SU-DHL-6 (cell line): ENCODE results near the gene STARD9.

ENCODE experiments used
- H2AFZ ChIP-seq: fragments of 200-600 bp; sonication (generic); 2 replicates; pipeline ENCODE4 v1.6.1; 2014; ENCODE audit warnings: low read depth, mild to moderate bottlenecking, moderate library complexity, mixed read lengths, antibody characterized with exemption, low read length; ENCODE audit not compliant: severe bottlenecking
- H3F3A ChIP-seq: fragments of 200-600 bp; shearing (Covaris generic); 2 replicates; pipeline ENCODE4 v1.6.0; 2016; ENCODE audit warnings: antibody characterized with exemption, mild to moderate bottlenecking; ENCODE audit not compliant: insufficient read depth
- H3K27ac ChIP-seq: fragments of 200-600 bp; sonication (generic); 2 replicates; pipeline ENCODE4 v1.5.1; 2016; ENCODE audit warnings: low read depth, mild to moderate bottlenecking, low read length, moderate library complexity, mixed read lengths
- H3K27me3 ChIP-seq: fragments of 200-600 bp; sonication (generic), shearing (Covaris generic); 2 replicates; pipeline ENCODE4 v1.6.0; 2014; ENCODE audit warnings: mild to moderate bottlenecking, low read length
- H3K36me3 ChIP-seq: fragments of 200-600 bp; sonication (generic); 2 replicates; pipeline ENCODE4 v1.6.1; 2014; ENCODE audit warnings: mild to moderate bottlenecking, low read length, mixed read lengths
- H3K4me2 ChIP-seq: fragments of 300-600, 200-600 bp; shearing (Covaris generic), sonication (generic); 2 replicates; pipeline ENCODE4 v1.6.0; 2014; ENCODE audit warnings: low read length, low read depth, mild to moderate bottlenecking; ENCODE audit not compliant: poor library complexity, severe bottlenecking
- H3K4me3 ChIP-seq: fragments of 200-600 bp; sonication (generic); 2 replicates; pipeline ENCODE4 v1.5.1; 2014; ENCODE audit warnings: antibody characterized with exemption, low read length, mild to moderate bottlenecking, mixed read lengths; ENCODE audit not compliant: insufficient read depth, poor library complexity, severe bottlenecking
- H3K79me2 ChIP-seq: fragments of 200-600 bp; sonication (generic); 2 replicates; pipeline ENCODE4 v1.6.1; 2014; ENCODE audit warnings: mild to moderate bottlenecking, low read length, moderate library complexity; ENCODE audit not compliant: insufficient read depth
- H3K9ac ChIP-seq: fragments of 200-600 bp; sonication (generic); 2 replicates; pipeline ENCODE4 v1.7.0; 2014; ENCODE audit warnings: mild to moderate bottlenecking, low read length
- H3K9me2 ChIP-seq: fragments of 200-600 bp; sonication (generic); replicated peaks from 2 replicates; pipeline ENCODE4 v1.6.1; 2014; ENCODE audit warnings: low read length; ENCODE audit not compliant: insufficient read depth
- H3K9me3 ChIP-seq: fragments of 200-600 bp; sonication (generic); 2 replicates; pipeline ENCODE4 v1.6.1; 2014; ENCODE audit warnings: low read length, mixed read lengths; ENCODE audit not compliant: insufficient read depth
- H4K20me1 ChIP-seq: fragments of 200-600 bp; sonication (generic); 2 replicates; pipeline ENCODE4 v1.6.1; 2014; ENCODE audit warnings: low read depth, mild to moderate bottlenecking, antibody characterized with exemption, low read length, moderate library complexity, mixed read lengths
- EZH2phosphoT487 ChIP-seq: fragments of 200-600 bp; sonication (generic), shearing (Covaris generic); conservative IDR thresholded peaks from 2 replicates; pipeline ENCODE4 v1.6.1; 2018; ENCODE audit warnings: mild to moderate bottlenecking, antibody characterized with exemption, low read length, moderate library complexity, mixed read lengths
- TF ChIP-seq, protein P1 (sequence below): fragments of 200-600 bp; sonication (generic); IDR thresholded peaks from one replicate; pipeline ENCODE4 v1.5.1; 2017; ENCODE audit warnings: antibody characterized with exemption, mild to moderate bottlenecking, low read length, moderate library complexity; ENCODE audit not compliant: insufficient read depth, poor library complexity, severe bottlenecking

Gene STARD9

DNA sequence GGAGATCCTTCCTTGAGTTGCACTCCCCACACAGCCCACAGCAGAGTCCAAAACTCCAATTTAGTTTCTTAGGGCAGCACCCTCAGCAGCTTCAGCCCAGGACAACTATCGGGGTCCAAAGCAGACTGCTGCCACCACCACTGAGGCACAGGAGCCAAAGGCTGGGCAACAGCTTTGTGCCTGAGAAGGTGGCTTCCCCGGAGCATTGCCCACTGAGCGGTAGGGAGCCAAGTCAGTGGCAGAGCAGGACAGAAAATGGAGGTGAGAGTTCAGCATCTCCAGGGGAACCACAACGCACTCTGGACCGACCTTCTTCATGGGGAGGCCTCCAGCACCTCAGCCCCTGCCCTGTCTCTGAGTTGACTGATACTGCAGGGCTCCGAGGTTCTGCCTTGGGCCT, 118.1 kb downstream of the STARD9 start:
- Histone ChIP-seq H2AFZ (no peak overlapping the region), H4K20me1 (no peaks in the 10 kb centered on the region), H3K36me3 (no peaks in the 10 kb centered on the region), H3K27me3 (no peaks in the 10 kb centered on the region), H3K27ac (no peak overlapping the region), H3K9me2 (no peaks in the 10 kb centered on the region), H3K9me3 (no peaks in the 10 kb centered on the region), H3K4me2 (no peak overlapping the region), H3K79me2 (no peaks in the 10 kb centered on the region), H3F3A (no peaks in the 10 kb centered on the region), H3K4me3 (no peak overlapping the region), H3K9ac (no peak overlapping the region)
- no peak for TF ChIP-seq EZH2phosphoT487
- TF ChIP-seq, protein P1, sequence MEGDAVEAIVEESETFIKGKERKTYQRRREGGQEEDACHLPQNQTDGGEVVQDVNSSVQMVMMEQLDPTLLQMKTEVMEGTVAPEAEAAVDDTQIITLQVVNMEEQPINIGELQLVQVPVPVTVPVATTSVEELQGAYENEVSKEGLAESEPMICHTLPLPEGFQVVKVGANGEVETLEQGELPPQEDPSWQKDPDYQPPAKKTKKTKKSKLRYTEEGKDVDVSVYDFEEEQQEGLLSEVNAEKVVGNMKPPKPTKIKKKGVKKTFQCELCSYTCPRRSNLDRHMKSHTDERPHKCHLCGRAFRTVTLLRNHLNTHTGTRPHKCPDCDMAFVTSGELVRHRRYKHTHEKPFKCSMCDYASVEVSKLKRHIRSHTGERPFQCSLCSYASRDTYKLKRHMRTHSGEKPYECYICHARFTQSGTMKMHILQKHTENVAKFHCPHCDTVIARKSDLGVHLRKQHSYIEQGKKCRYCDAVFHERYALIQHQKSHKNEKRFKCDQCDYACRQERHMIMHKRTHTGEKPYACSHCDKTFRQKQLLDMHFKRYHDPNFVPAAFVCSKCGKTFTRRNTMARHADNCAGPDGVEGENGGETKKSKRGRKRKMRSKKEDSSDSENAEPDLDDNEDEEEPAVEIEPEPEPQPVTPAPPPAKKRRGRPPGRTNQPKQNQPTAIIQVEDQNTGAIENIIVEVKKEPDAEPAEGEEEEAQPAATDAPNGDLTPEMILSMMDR = no peak

DNA sequence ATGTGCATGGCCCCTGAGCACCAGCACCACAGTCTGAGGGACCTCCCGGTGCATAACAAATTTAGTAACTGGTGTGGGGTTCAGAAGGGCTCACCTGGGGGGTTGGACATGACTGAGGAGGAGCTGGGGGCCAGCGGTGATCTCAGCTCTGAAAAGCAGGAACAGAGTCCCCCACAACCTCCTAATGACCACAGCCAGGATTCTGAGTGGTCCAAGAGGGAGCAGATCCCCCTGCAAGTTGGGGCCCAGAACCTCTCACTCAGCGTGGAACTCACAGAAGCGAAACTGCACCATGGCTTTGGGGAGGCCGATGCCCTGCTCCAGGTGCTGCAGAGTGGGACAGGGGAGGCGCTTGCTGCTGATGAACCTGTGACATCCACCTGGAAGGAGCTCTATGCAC, 118.5 kb downstream of the STARD9 start:
- no peak overlapping the region for H3K4me2 ChIP-seq
- no peaks in the 10 kb centered on the region for H3K79me2 ChIP-seq
- H3K9me2 ChIP-seq = no peaks in the 10 kb centered on the region
- no peaks in the 10 kb centered on the region for H3K9me3 ChIP-seq
- no peak overlapping the region for H3K4me3 ChIP-seq
- no peak overlapping the region for H3K27ac ChIP-seq
- no peaks in the 10 kb centered on the region for H4K20me1 ChIP-seq
- H3K36me3 ChIP-seq = no peaks in the 10 kb centered on the region
- H3K27me3 ChIP-seq = no peaks in the 10 kb centered on the region
- TF ChIP-seq, protein P1 = no peak
- no peak for TF ChIP-seq EZH2phosphoT487
- no peaks in the 10 kb centered on the region for H3F3A ChIP-seq
- no peak overlapping the region for H2AFZ ChIP-seq
- no peak overlapping the region for H3K9ac ChIP-seq

DNA sequence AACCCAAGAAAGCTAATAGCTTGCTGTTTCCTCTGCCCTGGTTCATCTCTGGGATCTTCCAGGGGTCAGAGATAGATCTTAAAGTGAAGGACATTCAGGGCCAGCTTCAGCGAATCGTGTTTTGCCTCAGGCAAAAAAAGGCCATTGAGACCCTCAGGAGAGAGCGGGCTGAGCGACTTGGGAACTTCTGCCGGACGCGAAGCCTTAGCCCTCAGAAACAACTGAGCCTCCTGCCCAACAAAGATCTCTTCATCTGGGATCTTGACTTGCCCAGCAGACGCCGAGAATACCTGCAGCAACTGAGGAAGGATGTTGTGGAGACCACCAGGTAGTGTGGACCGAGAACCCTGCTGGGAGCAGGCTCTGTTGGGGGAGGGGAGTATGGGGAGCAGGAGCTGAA, 119.0 kb downstream of the STARD9 start:
- no peaks in the 10 kb centered on the region for H3K9me2 ChIP-seq
- H3K36me3 ChIP-seq = no peaks in the 10 kb centered on the region
- TF ChIP-seq, protein P1 = no peak
- TF ChIP-seq EZH2phosphoT487 = no peak
- H3K4me3 ChIP-seq = no peak overlapping the region
- no peaks in the 10 kb centered on the region for H3K27me3 ChIP-seq
- no peaks in the 10 kb centered on the region for H3K9me3 ChIP-seq
- no peaks in the 10 kb centered on the region for H3F3A ChIP-seq
- H3K27ac ChIP-seq = no peak overlapping the region
- H3K79me2 ChIP-seq = no peaks in the 10 kb centered on the region
- no peak overlapping the region for H3K9ac ChIP-seq
- H2AFZ ChIP-seq = no peak overlapping the region
- no peaks in the 10 kb centered on the region for H4K20me1 ChIP-seq
- H3K4me2 ChIP-seq = no peak overlapping the region
